Measurements from ENCODE around the gene HPCAL4. TPM values are rescaled to one million over a fixed set of nuclear protein-coding genes. Genes with fewer than 3 reads are reported as not detected.

Gene HPCAL4
- total and polyA plus RNA-seq, 2 donors from 2014 or later, result 3.9 to 5.2 TPM

GRCh38 chr1:39729030-39729429 is 37.8 kb upstream of the HPCAL4 start:
- no peaks in the 10 kb centered on the region for H3K9me3 ChIP-seq (ENCODE audit: control insufficient read depth in 2 of 3, insufficient read depth in 1 of 3, low read length in 3 of 3)
- intact Hi-C loops (cut with DNase I), result loop anchor here (10.0 kb wide), 2 partner anchors 116 to 124 kb away; no protein-coding TSS in a partner anchor
- H3K27ac ChIP-seq (ENCODE audit: low read depth in 2 of 2, low read length in 2 of 2), result no peak overlapping the region
- DNase-seq, result peak in 1 of 5 donors; percentile 48
- no peak for TF ChIP-seq CTCF (IDR thresholded peaks at IDR 0.05; ENCODE audit: borderline replicate concordance, extremely low read depth, insufficient read depth)
- no peak for FAIRE-seq
- H3K36me3 ChIP-seq (ENCODE audit: control insufficient read depth in 2 of 3, insufficient read depth in 3 of 3, low read length in 3 of 3), result no peaks in the 10 kb centered on the region
- H3K9ac ChIP-seq (ENCODE audit: low read length in 3 of 3), result no peak overlapping the region
- H3K4me1 ChIP-seq (ENCODE audit: control insufficient read depth in 2 of 3, insufficient read depth in 2 of 3, low read depth in 1 of 3, low read length in 3 of 3), result no peaks in the 10 kb centered on the region
- no peak overlapping the region for H3K4me3 ChIP-seq (ENCODE audit: low read length in 3 of 3)
- peaks cover 28% of the 10 kb centered on the region for H3K27me3 ChIP-seq (ENCODE audit: control insufficient read depth, insufficient read depth, low read length)

GRCh38 chr1:39727932-39728317 is 36.7 kb upstream of the HPCAL4 start:
- no peaks in the 10 kb centered on the region for H3K9me3 ChIP-seq (ENCODE audit: control insufficient read depth in 2 of 3, insufficient read depth in 1 of 3, low read length in 3 of 3)
- no peak overlapping the region for H3K9ac ChIP-seq (ENCODE audit: low read length in 3 of 3)
- no peaks in the 10 kb centered on the region for H3K4me1 ChIP-seq (ENCODE audit: control insufficient read depth in 2 of 3, insufficient read depth in 2 of 3, low read depth in 1 of 3, low read length in 3 of 3)
- H3K27me3 ChIP-seq (ENCODE audit: control insufficient read depth, insufficient read depth, low read length), result peaks cover 26% of the 10 kb centered on the region
- no peaks in the 10 kb centered on the region for H3K36me3 ChIP-seq (ENCODE audit: control insufficient read depth in 2 of 3, insufficient read depth in 3 of 3, low read length in 3 of 3)
- intact Hi-C loops (cut with DNase I), result loop anchor here (10.0 kb wide), 2 partner anchors 117 to 123 kb away; no protein-coding TSS in a partner anchor
- H3K4me3 ChIP-seq (ENCODE audit: low read length in 3 of 3), result no peak overlapping the region
- FAIRE-seq (no peak), DNase-seq (peak in 1 of 5 donors; percentile 36)
- H3K27ac ChIP-seq (ENCODE audit: low read depth in 2 of 2, low read length in 2 of 2), result no peak overlapping the region
- no peak for TF ChIP-seq CTCF (IDR thresholded peaks at IDR 0.05; ENCODE audit: borderline replicate concordance, extremely low read depth, insufficient read depth)

- no peak for TF ChIP-seq CTCF (IDR thresholded peaks at IDR 0.05; ENCODE audit: borderline replicate concordance, extremely low read depth, insufficient read depth)
- Histone ChIP-seq H3K27me3 (ENCODE audit: control insufficient read depth, insufficient read depth, low read length) (peaks cover 25% of the 10 kb centered on the region), H3K4me1 (ENCODE audit: control insufficient read depth in 2 of 3, insufficient read depth in 2 of 3, low read depth in 1 of 3, low read length in 3 of 3) (no peaks in the 10 kb centered on the region), H3K9ac (ENCODE audit: low read length in 3 of 3) (no peak overlapping the region), H3K9me3 (ENCODE audit: control insufficient read depth in 2 of 3, insufficient read depth in 1 of 3, low read length in 3 of 3) (no peaks in the 10 kb centered on the region), H3K27ac (ENCODE audit: low read depth in 2 of 2, low read length in 2 of 2) (no peak overlapping the region), H3K36me3 (ENCODE audit: control insufficient read depth in 2 of 3, insufficient read depth in 3 of 3, low read length in 3 of 3) (no peaks in the 10 kb centered on the region), H3K4me3 (ENCODE audit: low read length in 3 of 3) (no peak overlapping the region)
- no peak for FAIRE-seq
- intact Hi-C loops (cut with DNase I), result loop anchor here (10.0 kb wide), 2 partner anchors 117 to 123 kb away; no protein-coding TSS in a partner anchor
- peak in 1 of 5 donors; percentile 35 for DNase-seq
Measured at GRCh38 chr1:39727221-39727931, 36.1 kb upstream of the HPCAL4 start.
